Measurements from ENCODE around the gene TEX55. TPM values are rescaled to one million over a fixed set of nuclear protein-coding genes. Genes with fewer than 3 reads are reported as not detected.

The TEX55 gene
- total and polyA plus RNA-seq, 9 of the 15 experiments (the other 6 are each of a cell fraction or from before 2014, with no cell fraction given), result not detected

DNA sequence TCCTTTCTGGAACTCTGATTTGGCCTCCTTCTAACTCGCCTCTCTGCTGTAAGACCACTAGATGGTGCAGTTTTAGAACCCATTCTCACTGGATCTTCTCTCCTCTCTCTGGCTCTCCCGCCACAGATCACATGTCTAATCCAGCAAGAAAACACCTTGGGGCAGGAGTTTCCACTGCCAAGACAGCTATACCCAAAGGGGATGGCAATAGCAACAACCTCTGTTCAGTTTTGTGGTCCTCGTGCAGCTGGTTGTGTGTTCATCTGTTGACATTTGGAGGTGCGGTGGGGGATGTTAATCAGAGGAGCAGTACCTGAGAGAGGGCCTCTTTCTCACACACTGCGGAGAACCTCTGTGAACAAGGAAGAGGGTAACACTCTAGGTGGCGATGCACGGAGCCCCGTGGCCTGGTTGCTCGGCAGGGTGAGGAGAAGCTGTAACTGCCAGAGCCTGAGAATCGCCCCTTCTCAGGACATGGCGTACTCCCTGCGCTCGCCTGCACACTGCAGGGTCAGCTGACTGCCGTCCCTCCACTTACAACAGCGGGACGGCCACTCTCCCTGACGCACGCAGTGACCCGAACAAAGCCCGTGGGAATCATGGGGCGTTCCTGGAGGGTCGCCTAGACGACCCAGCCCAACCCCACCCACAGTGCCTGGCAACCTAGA lies at the start of gene TEX55 (continued):
- TF ChIP-seq, protein P1, sequence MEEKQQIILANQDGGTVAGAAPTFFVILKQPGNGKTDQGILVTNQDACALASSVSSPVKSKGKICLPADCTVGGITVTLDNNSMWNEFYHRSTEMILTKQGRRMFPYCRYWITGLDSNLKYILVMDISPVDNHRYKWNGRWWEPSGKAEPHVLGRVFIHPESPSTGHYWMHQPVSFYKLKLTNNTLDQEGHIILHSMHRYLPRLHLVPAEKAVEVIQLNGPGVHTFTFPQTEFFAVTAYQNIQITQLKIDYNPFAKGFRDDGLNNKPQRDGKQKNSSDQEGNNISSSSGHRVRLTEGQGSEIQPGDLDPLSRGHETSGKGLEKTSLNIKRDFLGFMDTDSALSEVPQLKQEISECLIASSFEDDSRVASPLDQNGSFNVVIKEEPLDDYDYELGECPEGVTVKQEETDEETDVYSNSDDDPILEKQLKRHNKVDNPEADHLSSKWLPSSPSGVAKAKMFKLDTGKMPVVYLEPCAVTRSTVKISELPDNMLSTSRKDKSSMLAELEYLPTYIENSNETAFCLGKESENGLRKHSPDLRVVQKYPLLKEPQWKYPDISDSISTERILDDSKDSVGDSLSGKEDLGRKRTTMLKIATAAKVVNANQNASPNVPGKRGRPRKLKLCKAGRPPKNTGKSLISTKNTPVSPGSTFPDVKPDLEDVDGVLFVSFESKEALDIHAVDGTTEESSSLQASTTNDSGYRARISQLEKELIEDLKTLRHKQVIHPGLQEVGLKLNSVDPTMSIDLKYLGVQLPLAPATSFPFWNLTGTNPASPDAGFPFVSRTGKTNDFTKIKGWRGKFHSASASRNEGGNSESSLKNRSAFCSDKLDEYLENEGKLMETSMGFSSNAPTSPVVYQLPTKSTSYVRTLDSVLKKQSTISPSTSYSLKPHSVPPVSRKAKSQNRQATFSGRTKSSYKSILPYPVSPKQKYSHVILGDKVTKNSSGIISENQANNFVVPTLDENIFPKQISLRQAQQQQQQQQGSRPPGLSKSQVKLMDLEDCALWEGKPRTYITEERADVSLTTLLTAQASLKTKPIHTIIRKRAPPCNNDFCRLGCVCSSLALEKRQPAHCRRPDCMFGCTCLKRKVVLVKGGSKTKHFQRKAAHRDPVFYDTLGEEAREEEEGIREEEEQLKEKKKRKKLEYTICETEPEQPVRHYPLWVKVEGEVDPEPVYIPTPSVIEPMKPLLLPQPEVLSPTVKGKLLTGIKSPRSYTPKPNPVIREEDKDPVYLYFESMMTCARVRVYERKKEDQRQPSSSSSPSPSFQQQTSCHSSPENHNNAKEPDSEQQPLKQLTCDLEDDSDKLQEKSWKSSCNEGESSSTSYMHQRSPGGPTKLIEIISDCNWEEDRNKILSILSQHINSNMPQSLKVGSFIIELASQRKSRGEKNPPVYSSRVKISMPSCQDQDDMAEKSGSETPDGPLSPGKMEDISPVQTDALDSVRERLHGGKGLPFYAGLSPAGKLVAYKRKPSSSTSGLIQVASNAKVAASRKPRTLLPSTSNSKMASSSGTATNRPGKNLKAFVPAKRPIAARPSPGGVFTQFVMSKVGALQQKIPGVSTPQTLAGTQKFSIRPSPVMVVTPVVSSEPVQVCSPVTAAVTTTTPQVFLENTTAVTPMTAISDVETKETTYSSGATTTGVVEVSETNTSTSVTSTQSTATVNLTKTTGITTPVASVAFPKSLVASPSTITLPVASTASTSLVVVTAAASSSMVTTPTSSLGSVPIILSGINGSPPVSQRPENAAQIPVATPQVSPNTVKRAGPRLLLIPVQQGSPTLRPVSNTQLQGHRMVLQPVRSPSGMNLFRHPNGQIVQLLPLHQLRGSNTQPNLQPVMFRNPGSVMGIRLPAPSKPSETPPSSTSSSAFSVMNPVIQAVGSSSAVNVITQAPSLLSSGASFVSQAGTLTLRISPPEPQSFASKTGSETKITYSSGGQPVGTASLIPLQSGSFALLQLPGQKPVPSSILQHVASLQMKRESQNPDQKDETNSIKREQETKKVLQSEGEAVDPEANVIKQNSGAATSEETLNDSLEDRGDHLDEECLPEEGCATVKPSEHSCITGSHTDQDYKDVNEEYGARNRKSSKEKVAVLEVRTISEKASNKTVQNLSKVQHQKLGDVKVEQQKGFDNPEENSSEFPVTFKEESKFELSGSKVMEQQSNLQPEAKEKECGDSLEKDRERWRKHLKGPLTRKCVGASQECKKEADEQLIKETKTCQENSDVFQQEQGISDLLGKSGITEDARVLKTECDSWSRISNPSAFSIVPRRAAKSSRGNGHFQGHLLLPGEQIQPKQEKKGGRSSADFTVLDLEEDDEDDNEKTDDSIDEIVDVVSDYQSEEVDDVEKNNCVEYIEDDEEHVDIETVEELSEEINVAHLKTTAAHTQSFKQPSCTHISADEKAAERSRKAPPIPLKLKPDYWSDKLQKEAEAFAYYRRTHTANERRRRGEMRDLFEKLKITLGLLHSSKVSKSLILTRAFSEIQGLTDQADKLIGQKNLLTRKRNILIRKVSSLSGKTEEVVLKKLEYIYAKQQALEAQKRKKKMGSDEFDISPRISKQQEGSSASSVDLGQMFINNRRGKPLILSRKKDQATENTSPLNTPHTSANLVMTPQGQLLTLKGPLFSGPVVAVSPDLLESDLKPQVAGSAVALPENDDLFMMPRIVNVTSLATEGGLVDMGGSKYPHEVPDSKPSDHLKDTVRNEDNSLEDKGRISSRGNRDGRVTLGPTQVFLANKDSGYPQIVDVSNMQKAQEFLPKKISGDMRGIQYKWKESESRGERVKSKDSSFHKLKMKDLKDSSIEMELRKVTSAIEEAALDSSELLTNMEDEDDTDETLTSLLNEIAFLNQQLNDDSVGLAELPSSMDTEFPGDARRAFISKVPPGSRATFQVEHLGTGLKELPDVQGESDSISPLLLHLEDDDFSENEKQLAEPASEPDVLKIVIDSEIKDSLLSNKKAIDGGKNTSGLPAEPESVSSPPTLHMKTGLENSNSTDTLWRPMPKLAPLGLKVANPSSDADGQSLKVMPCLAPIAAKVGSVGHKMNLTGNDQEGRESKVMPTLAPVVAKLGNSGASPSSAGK (IDR thresholded peaks at IDR 0.05), result peak; percentile 50
- TF ChIP-seq RAD21 (CRISPR knock-in tag; conservative IDR thresholded peaks at IDR 0.05 in 1 of 2, IDR thresholded peaks at IDR 0.05 in 1 of 2), result peak; percentile 48 to 77
- TF ChIP-seq, protein P2, sequence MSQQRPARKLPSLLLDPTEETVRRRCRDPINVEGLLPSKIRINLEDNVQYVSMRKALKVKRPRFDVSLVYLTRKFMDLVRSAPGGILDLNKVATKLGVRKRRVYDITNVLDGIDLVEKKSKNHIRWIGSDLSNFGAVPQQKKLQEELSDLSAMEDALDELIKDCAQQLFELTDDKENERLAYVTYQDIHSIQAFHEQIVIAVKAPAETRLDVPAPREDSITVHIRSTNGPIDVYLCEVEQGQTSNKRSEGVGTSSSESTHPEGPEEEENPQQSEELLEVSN (IDR thresholded peaks at IDR 0.05; ENCODE audit: borderline replicate concordance in 1 of 2, extremely low read depth in 1 of 2, insufficient read depth in 1 of 2, insufficient read length in 1 of 2, low read depth in 1 of 2, low read length in 1 of 2, poor library complexity in 1 of 2, severe bottlenecking in 1 of 2), result peak in 1 of 2 experiments; percentile 48
